Measurements from ENCODE around the gene SAMD11. TPM values are rescaled to one million over a fixed set of nuclear protein-coding genes. Genes with fewer than 3 reads are reported as not detected.

Gene SAMD11
- total RNA-seq, 1 experiment from 2014 or later, result 11.5 TPM

- no TSS peak for BruUV-seq (replicated peaks)
- peak overlapping the region; percentile 38 to 50 for H3K4me3 ChIP-seq (replicated peaks in 1 of 2; ENCODE audit: low read depth in 1 of 2, low read length in 2 of 2)
- peak; percentile 60 for ATAC-seq
- peak overlapping the region; percentile 51 for H2AFZ ChIP-seq (ENCODE audit: low read depth, low read length, poor library complexity, severe bottlenecking)
- intact Hi-C loops (cut with micrococcal nuclease), result loop anchor here (2.0 kb wide), 2 partner anchors 17 to 35 kb away; no protein-coding TSS in a partner anchor
- no peaks in the 10 kb centered on the region for H4K20me1 ChIP-seq (ENCODE audit: insufficient read depth)
- no peaks in the 10 kb centered on the region for H3K9me2 ChIP-seq (ENCODE audit: insufficient read depth)
- peak overlapping the region; percentile 44 for H3K9ac ChIP-seq (ENCODE audit: low read length)
- ChIA-PET CTCF (no interaction called here), POLR2A (interaction anchor here (1.0 kb wide), 1 partner anchor 18 kb away, joined by 3 read pairs; the partner anchor contains the start of gene NOC2L), RAD21 (ENCODE audit: low non-redundant PET in 1 of 2, low total read pairs in 2 of 2, uncharacterized antibody in 2 of 2, unreplicated experiment in 2 of 2) (no interaction called here)
- peaks cover 0 to 13% of the 10 kb centered on the region in 2 experiments; a peak in 3 of 4 replicates for H3K36me3 ChIP-seq (ENCODE audit: control insufficient read depth in 1 of 2, insufficient read depth in 2 of 2, low read length in 2 of 2)
- H3K9me3 ChIP-seq (ENCODE audit: control insufficient read depth in 1 of 2, insufficient read depth in 1 of 2, low read depth in 1 of 2, low read length in 2 of 2), result no peaks in the 10 kb centered on the region
- TF ChIP-seq CEBPB (IDR thresholded peaks at IDR 0.05; ENCODE audit: low read depth) (no peak), EGR1 (IDR thresholded peaks at IDR 0.05; ENCODE audit: low read depth) (peak; percentile 83), MAX (IDR thresholded peaks at IDR 0.05) (0 out of 2 replicates have a peak, but pooled peaks have one; percentile 10), TCF7L2 (IDR thresholded peaks at IDR 0.05; ENCODE audit: borderline replicate concordance, extremely low read depth, insufficient read depth, insufficient read length) (peak; percentile 95)
- H3K27me3 ChIP-seq (ENCODE audit: insufficient read depth, low read length), result peaks cover 10% of the 10 kb centered on the region; the same call in 1 of the 2 replicates
- no peak for DNase-seq (ENCODE audit: low read depth, low spot score)
- peak overlapping the region; percentile 58; the same call in 1 of the 2 replicates for H3K27ac ChIP-seq (ENCODE audit: low read depth, low read length)
- H3K79me2 ChIP-seq (ENCODE audit: insufficient read depth, low read length), result no peaks in the 10 kb centered on the region
- peak overlapping the region; percentile 73 for H3K4me2 ChIP-seq (ENCODE audit: low read length)
- H3K4me1 ChIP-seq (ENCODE audit: control insufficient read depth in 1 of 2, insufficient read depth in 2 of 2, low read length in 2 of 2), result peaks cover 49 to 62% of the 10 kb centered on the region in 2 experiments
Measured at GRCh38 chr1:941588-942383, 18.1 kb downstream of the SAMD11 start.

- peak overlapping the region; percentile 58; the same call in 1 of the 2 replicates for H3K27ac ChIP-seq (ENCODE audit: low read depth, low read length)
- H3K79me2 ChIP-seq (ENCODE audit: insufficient read depth, low read length), result no peaks in the 10 kb centered on the region
- peak overlapping the region; percentile 23 to 50; a peak in 3 of 4 replicates for H3K4me3 ChIP-seq (replicated peaks in 1 of 2; ENCODE audit: low read depth in 1 of 2, low read length in 2 of 2)
- H2AFZ ChIP-seq (ENCODE audit: low read depth, low read length, poor library complexity, severe bottlenecking), result no peak overlapping the region
- BruUV-seq (replicated peaks), result no TSS peak
- TF ChIP-seq RAD21 (IDR thresholded peaks at IDR 0.05; ENCODE audit: low read depth) (no peak), JUND (IDR thresholded peaks at IDR 0.05) (no peak), EZH2 (IDR thresholded peaks at IDR 0.05) (no peak), CBX3 (IDR thresholded peaks at IDR 0.05; ENCODE audit: low read depth) (no peak), SP1 (IDR thresholded peaks at IDR 0.05; ENCODE audit: low read depth) (no peak), ZFX (IDR thresholded peaks at IDR 0.05) (no peak), SIN3A (IDR thresholded peaks at IDR 0.05; ENCODE audit: low read depth) (no peak), EGR1 (IDR thresholded peaks at IDR 0.05; ENCODE audit: low read depth) (no peak), ELF1 (IDR thresholded peaks at IDR 0.05; ENCODE audit: borderline replicate concordance, low read depth) (no peak)
- TF ChIP-seq, protein P1, sequence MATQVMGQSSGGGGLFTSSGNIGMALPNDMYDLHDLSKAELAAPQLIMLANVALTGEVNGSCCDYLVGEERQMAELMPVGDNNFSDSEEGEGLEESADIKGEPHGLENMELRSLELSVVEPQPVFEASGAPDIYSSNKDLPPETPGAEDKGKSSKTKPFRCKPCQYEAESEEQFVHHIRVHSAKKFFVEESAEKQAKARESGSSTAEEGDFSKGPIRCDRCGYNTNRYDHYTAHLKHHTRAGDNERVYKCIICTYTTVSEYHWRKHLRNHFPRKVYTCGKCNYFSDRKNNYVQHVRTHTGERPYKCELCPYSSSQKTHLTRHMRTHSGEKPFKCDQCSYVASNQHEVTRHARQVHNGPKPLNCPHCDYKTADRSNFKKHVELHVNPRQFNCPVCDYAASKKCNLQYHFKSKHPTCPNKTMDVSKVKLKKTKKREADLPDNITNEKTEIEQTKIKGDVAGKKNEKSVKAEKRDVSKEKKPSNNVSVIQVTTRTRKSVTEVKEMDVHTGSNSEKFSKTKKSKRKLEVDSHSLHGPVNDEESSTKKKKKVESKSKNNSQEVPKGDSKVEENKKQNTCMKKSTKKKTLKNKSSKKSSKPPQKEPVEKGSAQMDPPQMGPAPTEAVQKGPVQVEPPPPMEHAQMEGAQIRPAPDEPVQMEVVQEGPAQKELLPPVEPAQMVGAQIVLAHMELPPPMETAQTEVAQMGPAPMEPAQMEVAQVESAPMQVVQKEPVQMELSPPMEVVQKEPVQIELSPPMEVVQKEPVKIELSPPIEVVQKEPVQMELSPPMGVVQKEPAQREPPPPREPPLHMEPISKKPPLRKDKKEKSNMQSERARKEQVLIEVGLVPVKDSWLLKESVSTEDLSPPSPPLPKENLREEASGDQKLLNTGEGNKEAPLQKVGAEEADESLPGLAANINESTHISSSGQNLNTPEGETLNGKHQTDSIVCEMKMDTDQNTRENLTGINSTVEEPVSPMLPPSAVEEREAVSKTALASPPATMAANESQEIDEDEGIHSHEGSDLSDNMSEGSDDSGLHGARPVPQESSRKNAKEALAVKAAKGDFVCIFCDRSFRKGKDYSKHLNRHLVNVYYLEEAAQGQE (IDR thresholded peaks at IDR 0.05; ENCODE audit: low read depth), result no peak
- peak overlapping the region; percentile 44 for H3K9ac ChIP-seq (ENCODE audit: low read length)
- intact Hi-C loops (cut with micrococcal nuclease), result no loop called here
- H3K27me3 ChIP-seq (ENCODE audit: insufficient read depth, low read length), result peaks cover 10% of the 10 kb centered on the region; the same call in 1 of the 2 replicates
- H3K9me2 ChIP-seq (ENCODE audit: insufficient read depth), result no peaks in the 10 kb centered on the region
- no peak for DNase-seq (ENCODE audit: low read depth, low spot score)
- ChIA-PET POLR2A (interaction anchor here (1.0 kb wide), 1 partner anchor 17 kb away, joined by 3 read pairs; the partner anchor contains the start of gene NOC2L), CTCF (no interaction called here), RAD21 (ENCODE audit: low non-redundant PET in 1 of 2, low total read pairs in 2 of 2, uncharacterized antibody in 2 of 2, unreplicated experiment in 2 of 2) (interaction anchor here in 1 of 2 experiments (0.7 kb wide), 1 partner anchor 24 kb away, joined by 6 read pairs; no protein-coding TSS in a partner anchor)
- H3K4me2 ChIP-seq (ENCODE audit: low read length), result peak overlapping the region; percentile 73
- H3K4me1 ChIP-seq (ENCODE audit: control insufficient read depth in 1 of 2, insufficient read depth in 2 of 2, low read length in 2 of 2), result peaks cover 49 to 62% of the 10 kb centered on the region in 2 experiments
- ATAC-seq, result peak; percentile 19
- H4K20me1 ChIP-seq (ENCODE audit: insufficient read depth), result no peaks in the 10 kb centered on the region
- no peaks in the 10 kb centered on the region for H3K9me3 ChIP-seq (ENCODE audit: control insufficient read depth in 1 of 2, insufficient read depth in 1 of 2, low read depth in 1 of 2, low read length in 2 of 2)
- peaks cover 4 to 19% of the 10 kb centered on the region in 2 experiments; a peak in 3 of 4 replicates for H3K36me3 ChIP-seq (ENCODE audit: control insufficient read depth in 1 of 2, insufficient read depth in 2 of 2, low read length in 2 of 2)
Measured at GRCh38 chr1:942411-942821, 18.7 kb downstream of the SAMD11 start.
